Fibroblast of pulmonary artery (primary cell): ENCODE measurements around the gene PALMD.

ENCODE experiments used
- DNase-seq: peaks from one replicate; pipeline ENCODE4 v3.0.0-alpha.2; 2010; ENCODE audit warnings: low read depth
- H3K4me3 ChIP-seq: replicated peaks from 2 replicates; pipeline ENCODE4 v1.5.1; 2011; ENCODE audit warnings: low read depth, mild to moderate bottlenecking, control low read depth, low read length, moderate library complexity
- CTCF ChIP-seq: IDR thresholded peaks from 2 replicates; pipeline ENCODE4 v1.5.1; 2011; ENCODE audit warnings: mild to moderate bottlenecking, control low read depth, low read length, inconsistent platforms; ENCODE audit errors: missing control alignments

PALMD gene

GRCh38 chr1:99682291-99682751, 36.4 kb downstream of the PALMD start:
- peak; percentile 88 for DNase-seq
- no peak for TF ChIP-seq CTCF
- no peak overlapping the region for H3K4me3 ChIP-seq

- peak; percentile 51 for TF ChIP-seq CTCF
- DNase-seq, result peak; percentile 93
- H3K4me3 ChIP-seq, result no peak overlapping the region
Measured at GRCh38 chr1:99685516-99686180, 39.7 kb downstream of the PALMD start.

- DNase-seq, result peak; percentile 93
Measured at GRCh38 chr1:99691175-99691574, 45.3 kb downstream of the PALMD start.

GRCh38 chr1:99696616-99697015, 50.7 kb downstream of the PALMD start:
- no peak for TF ChIP-seq CTCF
- no peak overlapping the region for H3K4me3 ChIP-seq
- DNase-seq, result no peak

More at GRCh38 chr1:99691175-99691574, 45.3 kb downstream of the PALMD start:
- no peak overlapping the region for H3K4me3 ChIP-seq
- no peak for TF ChIP-seq CTCF

GRCh38 chr1:99697580-99697979, 51.7 kb downstream of the PALMD start:
- no peak overlapping the region for H3K4me3 ChIP-seq
- no peak for TF ChIP-seq CTCF
- no peak for DNase-seq

- no peak for TF ChIP-seq CTCF
- DNase-seq, result no peak
- H3K4me3 ChIP-seq, result no peak overlapping the region
Measured at GRCh38 chr1:99700020-99700419, 54.1 kb downstream of the PALMD start.

- H3K4me3 ChIP-seq, result no peak overlapping the region
- TF ChIP-seq CTCF, result no peak
- no peak for DNase-seq
Measured at GRCh38 chr1:99702221-99702620, 56.3 kb downstream of the PALMD start.
